ENCODE results near the gene PRMT7.

GRCh38 chr16:68298312-68298711 is 12.5 kb upstream of the PRMT7 start:
- no peak for TF ChIP-seq POLR2AphosphoS5 (IDR thresholded peaks at IDR 0.05; ENCODE audit: low read depth, low read length)
- no peak for TF ChIP-seq CTCF (IDR thresholded peaks at IDR 0.05)

Measured in Panc1 (cell line).